ENCODE results near the gene RAB11A. TPM values are rescaled to one million over a fixed set of nuclear protein-coding genes. Genes with fewer than 3 reads are reported as not detected.

Gene RAB11A
- total and polyA plus RNA-seq, 9 of the 15 experiments (the other 6 are each of a cell fraction or from before 2014, with no cell fraction given), result 129 to 369 (median 245) TPM

GRCh38 chr15:65869126-65869953, at the start of gene RAB11A (continued):
- peak in 1 of 2 experiments; percentile 78; a peak in 2 of 4 replicates for TF ChIP-seq ZNF639 (CRISPR knock-in tag; conservative IDR thresholded peaks at IDR 0.05 in 1 of 2, IDR thresholded peaks at IDR 0.05 in 1 of 2)
- peak; percentile 60; the same call in 1 of the 2 replicates for TF ChIP-seq NCOR1 (IDR thresholded peaks at IDR 0.05)
- TF ChIP-seq ZNF431 (CRISPR knock-in tag; IDR thresholded peaks at IDR 0.05), result peak; percentile 34; the same call in 1 of the 2 replicates
- TF ChIP-seq TEAD2 (tag; IDR thresholded peaks at IDR 0.05), result no peak
- no peak for TF ChIP-seq ZNF124 (CRISPR knock-in tag; IDR thresholded peaks at IDR 0.05)
- no peak for TF ChIP-seq ZNF785 (CRISPR knock-in tag; IDR thresholded peaks at IDR 0.05)
- TF ChIP-seq TARDBP (IDR thresholded peaks at IDR 0.05), result no peak
- no peak for TF ChIP-seq TSC22D4 (tag; IDR thresholded peaks at IDR 0.05)
- no peak for TF ChIP-seq MCM7 (IDR thresholded peaks at IDR 0.05)
- TF ChIP-seq GTF2F1 (IDR thresholded peaks at IDR 0.05; ENCODE audit: low read depth, low read length), result peak; percentile 39; the same call in 1 of the 2 replicates
- no peak; the same call in 1 of the 2 replicates for TF ChIP-seq MECOM (CRISPR knock-in tag; IDR thresholded peaks at IDR 0.05)
- TF ChIP-seq ZBTB12 (CRISPR knock-in tag; IDR thresholded peaks at IDR 0.05), result peak; percentile 75
- peak in 1 of 2 experiments; percentile 51; a peak in 1 of 4 replicates for TF ChIP-seq TRIM24 (IDR thresholded peaks at IDR 0.05)
- no peak for TF ChIP-seq TCF7 (IDR thresholded peaks at IDR 0.05; ENCODE audit: borderline replicate concordance)
- TF ChIP-seq LCOR (CRISPR knock-in tag; IDR thresholded peaks at IDR 0.05), result peak; percentile 72
- no peak for TF ChIP-seq KLF10 (CRISPR knock-in tag; IDR thresholded peaks at IDR 0.05)
- no peak for TF ChIP-seq SRSF1 (IDR thresholded peaks at IDR 0.05; ENCODE audit: low read depth, low read length)
- TF ChIP-seq HDAC2 (IDR thresholded peaks at IDR 0.05), result peak; percentile 66; the same call in 1 of the 2 replicates
- no peak for TF ChIP-seq ESRRB (CRISPR knock-in tag; IDR thresholded peaks at IDR 0.05; ENCODE audit: borderline replicate concordance)
- no peak for TF ChIP-seq PPARD (CRISPR knock-in tag; IDR thresholded peaks at IDR 0.05)
- TF ChIP-seq IRF2 (CRISPR knock-in tag; IDR thresholded peaks at IDR 0.05), result no peak
- peak; percentile 96 for TF ChIP-seq SP1 (CRISPR knock-in tag; IDR thresholded peaks at IDR 0.05)

Data from K562 (cell line).